K562 (cell line): ENCODE measurements around the gene SPDYE3. TPM values are rescaled to one million over a fixed set of nuclear protein-coding genes. Genes with fewer than 3 reads are reported as not detected.

ENCODE experiments used
- ARNT ChIP-seq, 2 experiments: fragments of 450-650 bp; IDR thresholded peaks; 2 replicates each; pipeline ENCODE4 v1.6.1; 2016; ENCODE audit warnings: mild to moderate bottlenecking in 1 of 2
- CBX2 ChIP-seq: fragments of 200-600 bp; sonication (generic); IDR thresholded peaks from one replicate; pipeline ENCODE4 v1.6.1; 2012; ENCODE audit warnings: mild to moderate bottlenecking, low read length, inconsistent platforms; ENCODE audit not compliant: insufficient read depth, poor library complexity, severe bottlenecking
- CREB5 ChIP-seq: fragments of 250-450 bp; sonication (Bioruptor Pico); IDR thresholded peaks from 2 replicates; pipeline ENCODE4 v1.5.0; 2020; ENCODE audit warnings: mild to moderate bottlenecking
- HCFC1 ChIP-seq: IDR thresholded peaks from 2 replicates; pipeline ENCODE4 v1.6.1; 2012; ENCODE audit warnings: low read depth, low read length, improper control_type of control experiment
- MITF ChIP-seq: IDR thresholded peaks from 2 replicates; pipeline ENCODE4 v1.6.1; 2014; ENCODE audit warnings: antibody characterized with exemption
- OTX1 ChIP-seq: fragments of 450-650 bp; formaldehyde crosslinking; IDR thresholded peaks from 2 replicates; pipeline ENCODE4 v1.4.0; 2022; ENCODE audit warnings: mild to moderate bottlenecking
- POU5F1 ChIP-seq: fragments of 150-350 bp; IDR thresholded peaks from 2 replicates; pipeline ENCODE4 v1.6.1; 2014; ENCODE audit warnings: borderline replicate concordance, low read length, low read depth, mild to moderate bottlenecking; ENCODE audit not compliant: partially characterized antibody
- PTBP1 ChIP-seq: fragments of 200-400 bp; formaldehyde crosslinking; IDR thresholded peaks from 2 replicates; pipeline ENCODE4 v1.6.1; 2017; ENCODE audit warnings: low read depth, low read length
- RNF2 ChIP-seq: sonication (generic); IDR thresholded peaks from 2 replicates; pipeline ENCODE4 v1.6.1; 2016
- SMARCB1 ChIP-seq: IDR thresholded peaks from 2 replicates; pipeline ENCODE4 v1.6.1; 2011; ENCODE audit warnings: improper control_type of control experiment, low read depth; ENCODE audit not compliant: insufficient read length
- TFAM ChIP-seq: fragments of 250-450 bp; sonication (Bioruptor Pico); conservative IDR thresholded peaks from 2 replicates; pipeline ENCODE4 v1.5.0; 2021; ENCODE audit warnings: mild to moderate bottlenecking, moderate library complexity
- ZNF143 ChIP-seq: sonication (generic); formaldehyde crosslinking; IDR thresholded peaks from 2 replicates; pipeline ENCODE4 v1.9.0; 2022; ENCODE audit warnings: mild to moderate bottlenecking, missing genetic modification reagents
- ZNF639 ChIP-seq, 2 experiments: fragments of 200-800 bp in 1 of 2; sonication (Bioruptor generic) in 1 of 2; sonication (generic) in 1 of 2; formaldehyde crosslinking in 1 of 2; IDR thresholded peaks in 1 of 2; conservative IDR thresholded peaks in 1 of 2; 2 replicates each; pipeline versions ENCODE4 v1.5.0 to v1.6.1; 2016 to 2020; ENCODE audit warnings: missing compliant biosample characterization in 1 of 2, missing genetic modification characterization in 1 of 2, missing genetic modification reagents in 1 of 2
- polyA plus RNA-seq, 8 experiments: library from polyadenylated mRNA; depleted of rRNA in 4 of 8; stranded (reverse) in 5 of 8; unstranded in 3 of 8; fragments of >200 nt; fragmentation: Nextera tagmentation in 2 of 8; fragmentation: Illumina TruSeq in 1 of 8; extraction: Ambion mirVana in 2 of 8; extraction: Trizol in 1 of 8; gene quantifications; 2 replicates each; pipeline versions ENCODE4 v1.2.1 to v1.2.3, GENCODE V29; 2011 to 2014; ENCODE audit warnings: inconsistent platforms in 1 of 8, missing spikeins in 1 of 8
- total RNA-seq, 7 experiments: library from RNA; depleted of rRNA in 6 of 7; stranded (reverse); fragments of >200 nt in 6 of 7; fragmentation: Illumina TruSeq in 2 of 7; extraction: Trizol in 2 of 7; gene quantifications; 2 replicates each; pipeline versions ENCODE4 v1.2.1 to v1.2.3, GENCODE V29; 2011 to 2021; ENCODE audit warnings: low replicate concordance in 1 of 7
- TF ChIP-seq, protein P1 (sequence below): sonication (generic); formaldehyde crosslinking; IDR thresholded peaks from 2 replicates; pipeline ENCODE4 v1.8.0; 2022; ENCODE audit warnings: mild to moderate bottlenecking, missing genetic modification reagents
- TF ChIP-seq, protein P2 (sequence below): sonication (generic); formaldehyde crosslinking; IDR thresholded peaks from 2 replicates; pipeline ENCODE4 v1.8.0; 2023; ENCODE audit warnings: mild to moderate bottlenecking, missing genetic modification reagents

The SPDYE3 gene
- total and polyA plus RNA-seq, 9 of the 15 experiments (the other 6 are each of a cell fraction or from before 2014, with no cell fraction given), result 0.04 to 3.3 (median 1.2) TPM; not detected in 6

DNA sequence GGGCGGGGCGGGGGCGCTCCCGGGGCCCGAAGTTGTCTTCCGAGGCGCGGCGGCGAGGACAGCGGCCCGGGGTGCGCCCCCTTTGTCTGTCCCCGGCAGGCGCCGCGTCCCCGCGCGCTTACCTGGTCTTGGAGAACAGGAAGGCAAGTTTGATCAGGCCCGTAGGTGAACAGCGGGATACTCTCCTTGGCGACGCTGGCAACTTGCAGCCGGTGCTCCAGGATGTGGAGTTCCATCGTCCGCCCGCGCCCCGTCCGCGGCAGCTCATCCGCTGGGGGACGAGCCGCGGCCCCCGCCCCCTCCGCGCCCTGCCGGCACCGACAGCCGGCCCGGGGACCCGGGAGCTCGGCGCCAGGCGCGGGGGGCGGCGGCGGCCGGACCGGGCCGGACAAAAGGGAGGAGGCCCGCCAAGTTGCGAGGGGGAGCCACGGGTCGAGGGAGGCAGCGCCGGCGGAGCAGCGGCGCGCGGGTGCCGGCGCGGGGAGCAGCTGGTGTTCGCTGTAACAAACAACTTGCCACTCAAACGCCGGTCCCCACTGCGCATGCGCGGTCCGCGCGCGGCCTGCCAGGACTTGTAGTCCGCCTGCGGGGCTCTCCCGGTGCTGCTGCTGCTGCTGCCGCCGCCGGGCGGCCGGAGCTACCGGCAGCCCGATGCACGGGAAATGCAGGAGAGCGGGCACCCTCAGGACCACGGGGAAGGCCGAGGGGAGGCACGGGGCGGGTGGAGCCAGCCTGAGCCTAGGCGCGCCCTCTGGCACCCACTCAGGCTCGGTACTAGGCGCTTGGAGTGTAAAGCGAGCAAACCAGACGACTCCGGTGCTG is 35.6 kb upstream of the SPDYE3 start (continued):
- TF ChIP-seq, protein P1, sequence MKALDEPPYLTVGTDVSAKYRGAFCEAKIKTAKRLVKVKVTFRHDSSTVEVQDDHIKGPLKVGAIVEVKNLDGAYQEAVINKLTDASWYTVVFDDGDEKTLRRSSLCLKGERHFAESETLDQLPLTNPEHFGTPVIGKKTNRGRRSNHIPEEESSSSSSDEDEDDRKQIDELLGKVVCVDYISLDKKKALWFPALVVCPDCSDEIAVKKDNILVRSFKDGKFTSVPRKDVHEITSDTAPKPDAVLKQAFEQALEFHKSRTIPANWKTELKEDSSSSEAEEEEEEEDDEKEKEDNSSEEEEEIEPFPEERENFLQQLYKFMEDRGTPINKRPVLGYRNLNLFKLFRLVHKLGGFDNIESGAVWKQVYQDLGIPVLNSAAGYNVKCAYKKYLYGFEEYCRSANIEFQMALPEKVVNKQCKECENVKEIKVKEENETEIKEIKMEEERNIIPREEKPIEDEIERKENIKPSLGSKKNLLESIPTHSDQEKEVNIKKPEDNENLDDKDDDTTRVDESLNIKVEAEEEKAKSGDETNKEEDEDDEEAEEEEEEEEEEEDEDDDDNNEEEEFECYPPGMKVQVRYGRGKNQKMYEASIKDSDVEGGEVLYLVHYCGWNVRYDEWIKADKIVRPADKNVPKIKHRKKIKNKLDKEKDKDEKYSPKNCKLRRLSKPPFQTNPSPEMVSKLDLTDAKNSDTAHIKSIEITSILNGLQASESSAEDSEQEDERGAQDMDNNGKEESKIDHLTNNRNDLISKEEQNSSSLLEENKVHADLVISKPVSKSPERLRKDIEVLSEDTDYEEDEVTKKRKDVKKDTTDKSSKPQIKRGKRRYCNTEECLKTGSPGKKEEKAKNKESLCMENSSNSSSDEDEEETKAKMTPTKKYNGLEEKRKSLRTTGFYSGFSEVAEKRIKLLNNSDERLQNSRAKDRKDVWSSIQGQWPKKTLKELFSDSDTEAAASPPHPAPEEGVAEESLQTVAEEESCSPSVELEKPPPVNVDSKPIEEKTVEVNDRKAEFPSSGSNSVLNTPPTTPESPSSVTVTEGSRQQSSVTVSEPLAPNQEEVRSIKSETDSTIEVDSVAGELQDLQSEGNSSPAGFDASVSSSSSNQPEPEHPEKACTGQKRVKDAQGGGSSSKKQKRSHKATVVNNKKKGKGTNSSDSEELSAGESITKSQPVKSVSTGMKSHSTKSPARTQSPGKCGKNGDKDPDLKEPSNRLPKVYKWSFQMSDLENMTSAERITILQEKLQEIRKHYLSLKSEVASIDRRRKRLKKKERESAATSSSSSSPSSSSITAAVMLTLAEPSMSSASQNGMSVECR (CRISPR knock-in tag), result peak; percentile 84; the same call in 1 of the 2 replicates
- no peak for TF ChIP-seq RNF2
- no peak for TF ChIP-seq MITF
- no peak for TF ChIP-seq PTBP1
- peak; percentile 91 for TF ChIP-seq HCFC1
- TF ChIP-seq CBX2, result no peak
- TF ChIP-seq CREB5 (CRISPR knock-in tag), result no peak
- TF ChIP-seq POU5F1, result no peak
- 0 out of 2 replicates have a peak, but pooled peaks have one; percentile 6 for TF ChIP-seq OTX1
- no peak for TF ChIP-seq SMARCB1
- TF ChIP-seq TFAM, result no peak
- TF ChIP-seq, protein P2, sequence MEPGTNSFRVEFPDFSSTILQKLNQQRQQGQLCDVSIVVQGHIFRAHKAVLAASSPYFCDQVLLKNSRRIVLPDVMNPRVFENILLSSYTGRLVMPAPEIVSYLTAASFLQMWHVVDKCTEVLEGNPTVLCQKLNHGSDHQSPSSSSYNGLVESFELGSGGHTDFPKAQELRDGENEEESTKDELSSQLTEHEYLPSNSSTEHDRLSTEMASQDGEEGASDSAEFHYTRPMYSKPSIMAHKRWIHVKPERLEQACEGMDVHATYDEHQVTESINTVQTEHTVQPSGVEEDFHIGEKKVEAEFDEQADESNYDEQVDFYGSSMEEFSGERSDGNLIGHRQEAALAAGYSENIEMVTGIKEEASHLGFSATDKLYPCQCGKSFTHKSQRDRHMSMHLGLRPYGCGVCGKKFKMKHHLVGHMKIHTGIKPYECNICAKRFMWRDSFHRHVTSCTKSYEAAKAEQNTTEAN (CRISPR knock-in tag), result no peak
- TF ChIP-seq ZNF143, result peak; percentile 82
- no peak for TF ChIP-seq ARNT (IDR thresholded peaks at IDR 0.05)
- TF ChIP-seq ZNF639 (CRISPR knock-in tag; conservative IDR thresholded peaks at IDR 0.05 in 1 of 2, IDR thresholded peaks at IDR 0.05 in 1 of 2), result peak in 1 of 2 experiments; percentile 70; a peak in 2 of 4 replicates
